Nephron progenitor cell (in vitro differentiated cells): ENCODE measurements around the gene TPR.

Experiments used
- DNase-seq: peaks from one replicate; pipeline ENCODE4 v3.0.0; 2021
- H3K27ac Mint-ChIP-seq: 2 replicates; pipeline ENCODE4 v1.8.0; 2021; ENCODE audit warnings: mild to moderate bottlenecking, moderate library complexity, mixed read lengths
- H3K27me3 Mint-ChIP-seq: 2 replicates; pipeline ENCODE4 v1.8.0; 2021; ENCODE audit warnings: mild to moderate bottlenecking, low read depth, mixed read lengths; ENCODE audit not compliant: poor library complexity
- H3K36me3 Mint-ChIP-seq: 2 replicates; pipeline ENCODE4 v1.8.0; 2021; ENCODE audit warnings: low read depth, mixed read lengths
- H3K4me1 Mint-ChIP-seq: 2 replicates; pipeline ENCODE4 v1.8.0; 2021; ENCODE audit warnings: mixed read lengths
- H3K4me3 Mint-ChIP-seq: 2 replicates; pipeline ENCODE4 v1.8.0; 2021; ENCODE audit warnings: mild to moderate bottlenecking, moderate library complexity, mixed read lengths
- H3K9me3 Mint-ChIP-seq: 2 replicates; pipeline ENCODE4 v1.8.0; 2021; ENCODE audit warnings: mild to moderate bottlenecking, moderate library complexity, mixed read lengths
- TF ChIP-seq, protein P1 (sequence below): fragments of 200-600 bp; sonication (generic); IDR thresholded peaks from 2 replicates; pipeline ENCODE4 v1.5.0; 2021; ENCODE audit warnings: antibody characterized with exemption

The TPR gene

DNA sequence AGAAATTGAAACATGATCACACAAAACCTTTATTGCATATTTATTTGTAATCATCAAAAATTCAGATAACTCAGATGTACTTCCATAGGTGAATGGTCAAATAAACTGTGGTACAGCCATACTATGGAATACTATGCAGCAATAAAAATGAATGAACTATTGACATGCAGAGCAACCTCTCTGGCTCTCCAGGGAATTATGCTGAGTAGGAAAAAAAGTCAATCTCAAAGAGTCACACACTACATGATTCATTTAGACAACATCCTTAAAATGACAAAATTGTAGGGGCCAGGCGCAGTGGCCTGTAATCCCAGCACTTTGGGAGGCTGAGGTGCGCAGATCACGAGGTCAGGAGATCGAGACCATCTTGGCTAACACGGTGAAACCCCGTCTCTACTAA lies 104.0 kb downstream of the TPR start:
- no peaks in the 10 kb centered on the region for H3K36me3 Mint-ChIP-seq
- TF ChIP-seq, protein P1, sequence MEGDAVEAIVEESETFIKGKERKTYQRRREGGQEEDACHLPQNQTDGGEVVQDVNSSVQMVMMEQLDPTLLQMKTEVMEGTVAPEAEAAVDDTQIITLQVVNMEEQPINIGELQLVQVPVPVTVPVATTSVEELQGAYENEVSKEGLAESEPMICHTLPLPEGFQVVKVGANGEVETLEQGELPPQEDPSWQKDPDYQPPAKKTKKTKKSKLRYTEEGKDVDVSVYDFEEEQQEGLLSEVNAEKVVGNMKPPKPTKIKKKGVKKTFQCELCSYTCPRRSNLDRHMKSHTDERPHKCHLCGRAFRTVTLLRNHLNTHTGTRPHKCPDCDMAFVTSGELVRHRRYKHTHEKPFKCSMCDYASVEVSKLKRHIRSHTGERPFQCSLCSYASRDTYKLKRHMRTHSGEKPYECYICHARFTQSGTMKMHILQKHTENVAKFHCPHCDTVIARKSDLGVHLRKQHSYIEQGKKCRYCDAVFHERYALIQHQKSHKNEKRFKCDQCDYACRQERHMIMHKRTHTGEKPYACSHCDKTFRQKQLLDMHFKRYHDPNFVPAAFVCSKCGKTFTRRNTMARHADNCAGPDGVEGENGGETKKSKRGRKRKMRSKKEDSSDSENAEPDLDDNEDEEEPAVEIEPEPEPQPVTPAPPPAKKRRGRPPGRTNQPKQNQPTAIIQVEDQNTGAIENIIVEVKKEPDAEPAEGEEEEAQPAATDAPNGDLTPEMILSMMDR: no peak
- H3K4me1 Mint-ChIP-seq: no peaks in the 10 kb centered on the region
- H3K27me3 Mint-ChIP-seq: peaks cover 3% of the 10 kb centered on the region
- no peak for DNase-seq
- no peak overlapping the region for H3K27ac Mint-ChIP-seq
- no peaks in the 10 kb centered on the region for H3K9me3 Mint-ChIP-seq
- H3K4me3 Mint-ChIP-seq: no peak overlapping the region
